ENCODE results near the gene SEMA3A. TPM values are rescaled to one million over a fixed set of nuclear protein-coding genes. Genes with fewer than 3 reads are reported as not detected.

Gene SEMA3A
- total RNA-seq, 1 experiment from 2014 or later, result 43.3 TPM

DNA sequence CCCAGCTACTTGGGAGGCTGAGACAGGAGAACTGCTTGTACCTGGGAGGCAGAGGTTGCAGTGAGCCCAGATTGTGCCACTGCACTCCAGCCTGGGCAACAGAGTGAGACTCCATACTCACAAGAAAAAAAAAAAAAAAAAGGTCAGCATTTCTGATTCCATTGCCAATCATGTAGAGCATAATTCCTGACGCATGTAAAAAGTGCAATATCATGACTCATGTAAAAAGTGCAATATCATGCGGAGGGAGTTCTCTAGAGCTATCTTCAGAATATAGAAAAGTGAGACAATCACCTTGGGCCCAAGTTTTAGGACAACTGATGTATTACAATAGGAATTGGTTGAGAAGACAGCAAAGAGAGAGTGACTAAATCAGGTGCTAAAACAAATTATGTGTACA, 85.8 kb downstream of the SEMA3A start:
- ChIA-PET POLR2A (no interaction called here), CTCF (no interaction called here)
- in situ Hi-C loops (cut with HindIII; ENCODE audit: low pct_unique_long_range_greater_than_20kb, low sequenced_read_pairs) (no loop called here), intact Hi-C loops (cut with micrococcal nuclease; ENCODE audit: unreplicated experiment) (no loop called here)
- no peaks in the 10 kb centered on the region for H3K27me3 ChIP-seq (ENCODE audit: control insufficient read depth, insufficient read depth, low read length)
- DNase-seq (ENCODE audit: low read depth, low spot score) (no peak), ATAC-seq (no peak)
- TF ChIP-seq POLR2AphosphoS5 (IDR thresholded peaks at IDR 0.05; ENCODE audit: low read depth, low read length) (no peak), SIN3A (IDR thresholded peaks at IDR 0.05; ENCODE audit: borderline replicate concordance, insufficient read depth, low read depth, low read length) (no peak), TCF7L2 (IDR thresholded peaks at IDR 0.05; ENCODE audit: low read depth, low read length) (no peak)
- TF ChIP-seq, protein P1, sequence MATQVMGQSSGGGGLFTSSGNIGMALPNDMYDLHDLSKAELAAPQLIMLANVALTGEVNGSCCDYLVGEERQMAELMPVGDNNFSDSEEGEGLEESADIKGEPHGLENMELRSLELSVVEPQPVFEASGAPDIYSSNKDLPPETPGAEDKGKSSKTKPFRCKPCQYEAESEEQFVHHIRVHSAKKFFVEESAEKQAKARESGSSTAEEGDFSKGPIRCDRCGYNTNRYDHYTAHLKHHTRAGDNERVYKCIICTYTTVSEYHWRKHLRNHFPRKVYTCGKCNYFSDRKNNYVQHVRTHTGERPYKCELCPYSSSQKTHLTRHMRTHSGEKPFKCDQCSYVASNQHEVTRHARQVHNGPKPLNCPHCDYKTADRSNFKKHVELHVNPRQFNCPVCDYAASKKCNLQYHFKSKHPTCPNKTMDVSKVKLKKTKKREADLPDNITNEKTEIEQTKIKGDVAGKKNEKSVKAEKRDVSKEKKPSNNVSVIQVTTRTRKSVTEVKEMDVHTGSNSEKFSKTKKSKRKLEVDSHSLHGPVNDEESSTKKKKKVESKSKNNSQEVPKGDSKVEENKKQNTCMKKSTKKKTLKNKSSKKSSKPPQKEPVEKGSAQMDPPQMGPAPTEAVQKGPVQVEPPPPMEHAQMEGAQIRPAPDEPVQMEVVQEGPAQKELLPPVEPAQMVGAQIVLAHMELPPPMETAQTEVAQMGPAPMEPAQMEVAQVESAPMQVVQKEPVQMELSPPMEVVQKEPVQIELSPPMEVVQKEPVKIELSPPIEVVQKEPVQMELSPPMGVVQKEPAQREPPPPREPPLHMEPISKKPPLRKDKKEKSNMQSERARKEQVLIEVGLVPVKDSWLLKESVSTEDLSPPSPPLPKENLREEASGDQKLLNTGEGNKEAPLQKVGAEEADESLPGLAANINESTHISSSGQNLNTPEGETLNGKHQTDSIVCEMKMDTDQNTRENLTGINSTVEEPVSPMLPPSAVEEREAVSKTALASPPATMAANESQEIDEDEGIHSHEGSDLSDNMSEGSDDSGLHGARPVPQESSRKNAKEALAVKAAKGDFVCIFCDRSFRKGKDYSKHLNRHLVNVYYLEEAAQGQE (IDR thresholded peaks at IDR 0.05; ENCODE audit: insufficient read depth in 1 of 2, low read depth in 2 of 2, low read length in 1 of 2), result no peak
- TF ChIP-seq, protein P2, sequence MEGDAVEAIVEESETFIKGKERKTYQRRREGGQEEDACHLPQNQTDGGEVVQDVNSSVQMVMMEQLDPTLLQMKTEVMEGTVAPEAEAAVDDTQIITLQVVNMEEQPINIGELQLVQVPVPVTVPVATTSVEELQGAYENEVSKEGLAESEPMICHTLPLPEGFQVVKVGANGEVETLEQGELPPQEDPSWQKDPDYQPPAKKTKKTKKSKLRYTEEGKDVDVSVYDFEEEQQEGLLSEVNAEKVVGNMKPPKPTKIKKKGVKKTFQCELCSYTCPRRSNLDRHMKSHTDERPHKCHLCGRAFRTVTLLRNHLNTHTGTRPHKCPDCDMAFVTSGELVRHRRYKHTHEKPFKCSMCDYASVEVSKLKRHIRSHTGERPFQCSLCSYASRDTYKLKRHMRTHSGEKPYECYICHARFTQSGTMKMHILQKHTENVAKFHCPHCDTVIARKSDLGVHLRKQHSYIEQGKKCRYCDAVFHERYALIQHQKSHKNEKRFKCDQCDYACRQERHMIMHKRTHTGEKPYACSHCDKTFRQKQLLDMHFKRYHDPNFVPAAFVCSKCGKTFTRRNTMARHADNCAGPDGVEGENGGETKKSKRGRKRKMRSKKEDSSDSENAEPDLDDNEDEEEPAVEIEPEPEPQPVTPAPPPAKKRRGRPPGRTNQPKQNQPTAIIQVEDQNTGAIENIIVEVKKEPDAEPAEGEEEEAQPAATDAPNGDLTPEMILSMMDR (IDR thresholded peaks at IDR 0.05), result no peak
- no TSS peak for BruUV-seq (replicated peaks)
- H3K4me3 ChIP-seq (ENCODE audit: low read depth in 2 of 2, low read length in 2 of 2), result no peak overlapping the region
- no peaks in the 10 kb centered on the region for H3K9me3 ChIP-seq (ENCODE audit: control insufficient read depth, insufficient read depth, low read depth, low read length)
- H3K27ac ChIP-seq (ENCODE audit: low read length), result no peak overlapping the region
- H3K36me3 ChIP-seq (ENCODE audit: control insufficient read depth, insufficient read depth, low read length), result no peaks in the 10 kb centered on the region; the same call in 1 of the 2 replicates
- H3K4me1 ChIP-seq (ENCODE audit: control insufficient read depth, insufficient read depth, low read length), result peaks cover 18% of the 10 kb centered on the region

DNA sequence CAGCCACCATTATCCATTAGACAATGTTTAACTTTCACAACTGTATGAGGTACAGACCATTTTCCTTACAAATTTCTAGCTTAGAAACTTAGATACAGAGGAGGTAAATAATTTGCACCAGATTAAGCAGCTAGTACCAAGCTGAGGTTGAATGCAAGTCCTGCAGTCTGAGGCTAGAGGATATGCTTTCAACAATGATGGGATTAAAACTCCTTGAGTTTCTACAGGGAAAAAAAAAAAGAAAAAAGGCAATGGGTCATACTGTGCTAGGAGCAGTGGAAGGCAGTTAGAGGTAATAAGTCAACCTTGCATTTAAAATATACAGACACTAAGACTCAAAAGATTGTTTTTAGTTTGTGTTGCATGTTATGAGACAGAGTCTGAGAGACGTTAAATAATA, 86.5 kb downstream of the SEMA3A start:
- no TSS peak for BruUV-seq (replicated peaks)
- CTCF ChIA-PET, result no interaction called here
- no peak for DNase-seq (ENCODE audit: low read depth, low spot score)
- intact Hi-C loops (cut with micrococcal nuclease; ENCODE audit: unreplicated experiment) (no loop called here), in situ Hi-C loops (cut with HindIII; ENCODE audit: low pct_unique_long_range_greater_than_20kb, low sequenced_read_pairs) (no loop called here)
- Histone ChIP-seq H3K4me3 (ENCODE audit: low read depth in 2 of 2, low read length in 2 of 2) (no peak overlapping the region), H3K27me3 (ENCODE audit: control insufficient read depth, insufficient read depth, low read length) (no peaks in the 10 kb centered on the region), H3K4me1 (ENCODE audit: control insufficient read depth, insufficient read depth, low read length) (peaks cover 11% of the 10 kb centered on the region), H3K27ac (ENCODE audit: low read length) (no peak overlapping the region), H3K9me3 (ENCODE audit: control insufficient read depth, insufficient read depth, low read depth, low read length) (no peaks in the 10 kb centered on the region), H3K36me3 (ENCODE audit: control insufficient read depth, insufficient read depth, low read length) (no peaks in the 10 kb centered on the region; the same call in 1 of the 2 replicates)
- POLR2A ChIA-PET, result no interaction called here
- TF ChIP-seq, protein P1 (IDR thresholded peaks at IDR 0.05; ENCODE audit: insufficient read depth in 1 of 2, low read depth in 2 of 2, low read length in 1 of 2), result no peak
- no peak for TF ChIP-seq SIN3A (IDR thresholded peaks at IDR 0.05; ENCODE audit: borderline replicate concordance, insufficient read depth, low read depth, low read length)
- TF ChIP-seq, protein P2 (IDR thresholded peaks at IDR 0.05), result no peak
- no peak for TF ChIP-seq TCF7L2 (IDR thresholded peaks at IDR 0.05; ENCODE audit: low read depth, low read length)
- no peak for TF ChIP-seq POLR2AphosphoS5 (IDR thresholded peaks at IDR 0.05; ENCODE audit: low read depth, low read length)
- no peak for ATAC-seq

Measured in Panc1 (cell line).